COLO829 (cell line): ENCODE results near the gene WRAP53.
"Not testable (repeated sequence)": the region's sequence is repeated elsewhere in the genome, so short reads cannot be mapped to it uniquely, and the experiment has no call there.

ENCODE experiments used
- DNase-seq: peaks from one replicate; pipeline ENCODE4 v3.0.0; 2012; ENCODE audit warnings: low spot score

Gene WRAP53

GRCh38 chr17:7687908-7688807 is at the start of gene WRAP53:
WRAP53 (plus strand) TSS chr17:7688477; CDS start chr17:7688649, 172 bp downstream.
- DNase-seq, result peak; percentile 97

- no peak for DNase-seq
These were observed 47.5 kb upstream of the WRAP53 start for GRCh38 chr17:7640783-7641182.

DNA sequence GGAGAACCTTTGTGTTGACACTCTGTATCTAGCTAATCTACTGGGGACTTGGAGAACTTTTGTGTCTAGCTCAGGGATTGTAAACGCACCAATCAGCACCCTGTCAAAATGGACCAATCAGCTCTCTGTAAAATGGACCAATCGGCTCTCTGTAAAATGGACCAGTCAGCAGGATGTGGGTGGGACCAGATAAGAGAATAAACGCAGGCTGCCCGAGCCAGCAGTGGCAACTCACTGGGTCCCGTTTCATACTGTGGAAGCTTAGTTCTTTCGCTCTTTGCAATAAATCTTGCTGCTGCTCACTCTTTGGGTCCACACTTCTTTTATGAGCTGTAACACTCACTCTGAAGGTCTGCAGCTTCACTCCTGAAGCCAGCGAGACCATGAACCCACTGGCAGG is 46.6 kb upstream of the WRAP53 start:
- not testable (repeated sequence) for DNase-seq

- no peak for DNase-seq
These were observed 43.5 kb upstream of the WRAP53 start for GRCh38 chr17:7644775-7645174.

DNA sequence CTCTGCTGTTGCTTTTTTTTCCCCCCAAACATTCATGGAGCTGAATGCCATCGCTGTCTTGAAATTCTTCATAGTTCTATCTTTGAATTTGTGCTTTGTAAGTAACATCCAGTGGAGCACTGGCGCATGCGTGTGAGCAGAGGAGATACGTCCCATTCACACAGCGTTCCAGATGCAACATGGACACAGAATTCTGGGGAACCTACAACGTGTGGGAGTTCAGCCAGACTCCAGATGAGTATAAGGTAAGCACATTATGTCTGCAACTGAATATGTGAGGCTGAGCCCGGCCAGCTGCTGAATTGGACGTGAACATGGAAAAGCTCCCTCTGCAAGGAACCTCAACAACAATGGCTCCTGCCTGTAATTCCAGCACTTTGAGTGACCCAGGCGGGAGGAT is 41.8 kb upstream of the WRAP53 start:
- no peak for DNase-seq

DNA sequence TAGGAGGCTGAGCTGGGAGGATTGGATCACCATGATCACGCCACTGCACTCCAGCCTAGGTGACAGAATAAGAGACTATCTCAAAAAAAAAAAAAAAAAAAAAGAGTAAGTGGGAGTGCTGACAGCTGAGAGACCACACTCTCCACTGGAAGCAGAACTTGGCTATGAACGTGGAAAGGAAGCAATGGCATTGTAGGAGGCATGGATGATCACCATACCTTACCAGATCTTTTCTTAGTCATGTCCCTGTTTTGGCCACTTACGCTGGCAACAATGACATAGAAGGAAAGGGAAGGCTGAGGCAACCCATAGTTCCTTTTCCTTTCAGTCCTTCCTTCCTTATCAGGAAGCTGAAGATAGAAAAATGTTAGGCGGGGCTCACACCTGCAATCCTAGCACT is 41.3 kb upstream of the WRAP53 start:
- no peak for DNase-seq

- no peak for DNase-seq
These were observed 37.7 kb upstream of the WRAP53 start, which contains the start of gene ATP1B2 for GRCh38 chr17:7650509-7651096. ATP1B2 (plus strand) TSS chr17:7650926; CDS start chr17:7651519, 593 bp downstream.

DNA sequence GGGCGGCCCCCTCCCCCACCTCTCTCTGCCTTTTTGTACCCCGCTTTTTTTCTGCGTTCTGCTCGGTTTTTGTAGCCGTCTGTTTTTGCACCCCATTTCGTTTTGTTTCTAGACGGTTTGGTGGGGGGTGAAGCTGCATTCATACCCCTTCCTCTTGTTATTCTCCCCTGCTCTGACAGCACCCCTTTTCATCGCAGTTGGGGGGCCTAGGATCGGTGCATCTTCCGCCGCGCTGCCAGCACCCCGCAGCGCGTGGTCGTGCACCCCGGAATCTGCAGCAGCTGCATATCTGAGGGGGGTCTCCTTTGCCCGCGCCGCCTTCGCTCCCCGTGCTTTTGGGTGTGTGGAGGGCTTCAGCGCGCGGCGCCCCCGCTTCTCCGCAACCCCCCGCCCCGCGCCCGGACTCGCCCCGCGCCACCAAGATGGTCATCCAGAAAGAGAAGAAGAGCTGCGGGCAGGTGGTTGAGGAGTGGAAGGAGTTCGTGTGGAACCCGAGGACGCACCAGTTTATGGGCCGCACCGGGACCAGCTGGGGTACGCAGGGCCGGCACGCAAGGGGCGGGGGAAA is 37.1 kb upstream of the WRAP53 start:
- DNase-seq, result no peak

DNA sequence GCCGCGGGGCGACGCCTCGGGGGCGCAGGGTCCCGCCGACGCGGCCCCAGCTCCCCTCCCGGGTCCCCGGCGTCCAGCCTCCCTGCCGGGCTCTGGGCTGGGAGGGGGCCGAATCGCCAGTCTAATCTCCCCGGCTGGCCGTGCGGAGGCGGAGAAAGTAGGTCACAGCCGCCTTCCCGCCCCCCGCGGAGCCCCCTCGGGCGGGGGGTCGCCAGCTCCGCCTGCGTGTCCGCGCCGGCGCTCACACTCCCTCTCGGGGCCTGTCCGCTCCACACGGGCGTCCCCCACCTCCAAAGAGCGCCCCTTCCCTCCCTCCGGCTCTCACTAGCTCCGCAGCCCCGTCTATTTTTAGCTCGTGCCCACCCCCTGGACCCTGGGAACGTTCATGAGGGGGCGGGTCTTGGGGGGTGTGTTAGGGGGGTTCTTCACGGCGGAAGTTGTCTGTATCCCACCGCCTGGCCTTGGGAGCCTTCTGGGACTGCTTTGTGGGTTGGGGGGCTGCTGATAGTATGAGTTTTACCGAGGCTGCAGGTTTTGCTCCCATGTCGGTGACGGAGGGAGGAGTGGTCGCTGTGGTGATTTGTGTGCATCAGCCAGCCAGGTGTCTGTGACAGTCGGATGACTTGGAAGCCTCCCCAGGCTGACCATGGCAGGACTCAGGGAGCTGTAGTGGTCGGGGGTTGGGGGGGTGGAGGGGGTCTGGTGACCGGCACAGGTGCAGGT is 36.5 kb upstream of the WRAP53 start:
- no peak for DNase-seq

- DNase-seq, result no peak
These were observed 35.6 kb upstream of the WRAP53 start for GRCh38 chr17:7652388-7653356.

GRCh38 chr17:7654832-7655540 is 33.3 kb upstream of the WRAP53 start:
- no peak for DNase-seq

GRCh38 chr17:7655541-7655840 is 32.8 kb upstream of the WRAP53 start:
- no peak for DNase-seq

- peak; percentile 77 for DNase-seq
These were observed 31.2 kb upstream of the WRAP53 start for GRCh38 chr17:7656958-7657609.

GRCh38 chr17:7667656-7668406 is 20.4 kb upstream of the WRAP53 start:
- DNase-seq, result no peak

DNA sequence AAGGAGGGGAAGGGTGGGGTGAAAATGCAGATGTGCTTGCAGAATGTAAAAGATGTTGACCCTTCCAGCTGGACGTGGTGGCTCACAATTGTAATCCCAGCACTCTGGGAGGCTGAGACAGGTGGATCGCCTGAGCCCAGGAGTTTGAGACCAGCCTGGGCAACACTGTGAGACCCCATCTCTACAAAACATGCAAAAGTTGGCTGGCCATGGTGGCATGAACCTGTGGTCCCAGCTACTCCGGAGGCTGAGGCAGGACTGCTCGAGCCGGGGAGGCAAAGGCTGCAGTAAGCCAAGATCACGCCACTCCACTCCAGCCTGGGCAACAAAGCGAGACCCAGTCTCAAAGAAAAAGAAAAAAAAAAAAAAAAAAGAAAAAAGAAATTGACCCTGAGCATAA is 19.8 kb upstream of the WRAP53 start:
- no peak for DNase-seq

- no peak for DNase-seq
These were observed 15.0 kb upstream of the WRAP53 start for GRCh38 chr17:7673239-7673638.

- no peak for DNase-seq
These were observed 13.3 kb upstream of the WRAP53 start for GRCh38 chr17:7674934-7675333.

DNA sequence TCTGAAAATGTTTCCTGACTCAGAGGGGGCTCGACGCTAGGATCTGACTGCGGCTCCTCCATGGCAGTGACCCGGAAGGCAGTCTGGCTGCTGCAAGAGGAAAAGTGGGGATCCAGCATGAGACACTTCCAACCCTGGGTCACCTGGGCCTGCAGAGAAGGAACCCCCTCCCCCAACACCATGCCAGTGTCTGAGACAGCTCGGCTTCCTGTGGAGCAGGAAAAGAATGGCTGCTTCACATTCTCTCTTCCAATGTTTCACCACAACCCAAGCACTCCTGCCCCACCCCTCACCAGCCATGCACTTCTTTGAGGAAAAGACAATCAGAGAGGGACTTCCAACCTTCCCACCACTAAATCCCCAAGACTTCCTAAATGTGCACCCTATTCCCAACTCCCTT is 11.7 kb upstream of the WRAP53 start:
- no peak for DNase-seq

DNA sequence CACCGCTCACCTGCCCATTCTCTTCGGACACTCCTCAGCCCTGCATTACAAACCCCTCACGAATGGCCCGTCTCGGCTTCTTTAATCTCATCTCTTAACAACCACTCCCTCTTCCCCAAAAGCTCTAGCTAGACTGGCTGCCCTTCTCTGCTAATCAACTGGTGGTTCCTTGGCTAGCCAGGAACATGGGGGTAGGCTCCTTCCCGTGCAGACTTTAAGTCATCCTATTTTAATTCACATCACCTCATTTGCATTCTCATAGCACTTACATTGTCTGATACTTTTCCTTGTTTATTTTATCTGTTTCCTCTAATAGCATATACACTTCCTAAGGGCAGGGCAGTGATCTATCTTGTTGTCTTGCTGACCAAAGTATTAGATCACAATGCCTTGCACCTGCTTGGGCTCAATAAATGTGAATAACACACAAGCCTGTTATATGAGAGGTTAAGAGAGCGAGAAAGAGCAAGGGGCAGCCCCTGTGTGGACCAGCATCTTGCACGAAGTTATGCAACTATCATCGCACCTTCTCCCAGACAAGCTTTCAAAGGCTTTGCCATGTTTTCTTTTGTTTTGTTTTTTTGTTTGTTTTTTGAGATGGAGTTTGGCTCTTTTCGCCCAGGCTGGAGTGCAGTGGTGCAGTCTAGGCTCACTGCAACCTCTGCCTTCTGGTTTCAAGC is 10.7 kb upstream of the WRAP53 start:
- DNase-seq, result no peak
